K562 (cell line): ENCODE results near the gene RHCG. TPM values are rescaled to one million over a fixed set of nuclear protein-coding genes. Genes with fewer than 3 reads are reported as not detected.

Source experiments
- ATAC-seq: fragments of 200-7000 bp; cut with Tn5 transposase; 3 replicates; pipeline ENCODE4 v1.9.1; 2020; ENCODE audit warnings: moderate library complexity
- BruUV-seq: library from RNA; stranded (reverse); fragments of 400-500 nt; replicated peaks from 2 replicates; lab custom pipeline; 2021; lab: Mats Ljungman, UMichigan
- CTCF ChIA-PET: fragments of 300-600 bp; formaldehyde crosslinking; extraction: SDS; loops from one replicate; lab custom pipeline; 2021; ENCODE audit warnings: low intra/inter-chr PET ratio; lab: Yijun Ruan, JAX
- POLR2A ChIA-PET: fragments of 300-600, 350-650 bp; sonication (Branson Sonifier 250); formaldehyde crosslinking; extraction: SDS; loops from one replicate; lab custom pipeline; 2021; ENCODE audit warnings: antibody characterized with exemption, inconsistent platforms; lab: Yijun Ruan, JAX
- DNase-seq, 4 experiments: peaks; one replicate each; pipeline versions ENCODE4 v3.0.0 to v3.0.0-alpha.2; 2011 to 2018; ENCODE audit warnings: low spot score in 3 of 4, mixed read lengths in 3 of 4; ENCODE audit errors: extremely low read depth in 1 of 4
- FAIRE-seq: peaks from 2 replicates; lab custom pipeline; 2011; peaks lifted over from hg19 to GRCh38; lab: Jason Lieb, UNC
- H2AFZ ChIP-seq: 2 replicates; pipeline ENCODE4 v1.6.0; 2011; ENCODE audit warnings: low read depth, low read length, control low read depth, inconsistent platforms
- H3K27ac ChIP-seq: fragments of 200-600 bp; 3 replicates; pipeline ENCODE4 v1.8.0; 2011; ENCODE audit warnings: low read depth, mild to moderate bottlenecking, control low read depth, inconsistent platforms, low read length, moderate library complexity, mixed read lengths; ENCODE audit errors: extremely low read depth
- H3K27me3 ChIP-seq, 2 experiments: fragments of 300-600 bp in 1 of 2; 2 replicates in 1 of 2; 3 replicates in 1 of 2; pipeline versions ENCODE4 v1.6.0 to v1.8.0; 2011; ENCODE audit warnings: inconsistent platforms in 2 of 2, low read length in 2 of 2, mild to moderate bottlenecking in 1 of 2, mixed read lengths in 1 of 2, moderate library complexity in 1 of 2; ENCODE audit not compliant: control insufficient read depth in 2 of 2, insufficient read depth in 2 of 2
- H3K36me3 ChIP-seq: fragments of 300-600 bp; 3 replicates; pipeline ENCODE4 v1.8.0; 2011; ENCODE audit warnings: mild to moderate bottlenecking, low read length, inconsistent platforms; ENCODE audit not compliant: control insufficient read depth, insufficient read depth
- H3K4me1 ChIP-seq, 2 experiments: fragments of 200-600 bp in 1 of 2; replicated peaks in 1 of 2; 2 replicates in 1 of 2; 3 replicates in 1 of 2; pipeline versions ENCODE4 v1.5.1 to v1.8.0; 2011; ENCODE audit warnings: inconsistent platforms in 2 of 2, low read length in 2 of 2, mild to moderate bottlenecking in 1 of 2, mixed read lengths in 1 of 2, moderate library complexity in 1 of 2; ENCODE audit not compliant: control insufficient read depth in 2 of 2, insufficient read depth in 2 of 2
- H3K4me2 ChIP-seq: 2 replicates; pipeline ENCODE4 v1.6.1; 2011; ENCODE audit warnings: low read length, control low read depth, inconsistent platforms, mixed read lengths; ENCODE audit not compliant: insufficient read depth
- H3K4me3 ChIP-seq: fragments of 200-600 bp; sonication (generic), shearing (Covaris generic); 2 replicates; pipeline ENCODE4 v1.5.1; 2016; ENCODE audit warnings: control low read depth, inconsistent platforms
- H3K79me2 ChIP-seq: fragments of 200-600 bp; 3 replicates; pipeline ENCODE4 v1.8.0; 2011; ENCODE audit warnings: low read length, inconsistent platforms; ENCODE audit not compliant: control insufficient read depth, insufficient read depth
- H3K9ac ChIP-seq, 2 experiments: 2 replicates each; pipeline versions ENCODE4 v1.6.0 to v1.6.1; 2011; ENCODE audit warnings: low read depth in 2 of 2, low read length in 2 of 2, control low read depth in 1 of 2, inconsistent platforms in 1 of 2, mild to moderate bottlenecking in 1 of 2, mixed read lengths in 1 of 2; ENCODE audit not compliant: insufficient read depth in 1 of 2
- H3K9me1 ChIP-seq: one replicate; pipeline ENCODE4 v1.6.0; 2011; ENCODE audit warnings: inconsistent platforms, mild to moderate bottlenecking, low read length, moderate library complexity; ENCODE audit not compliant: control insufficient read depth, insufficient read depth
- H3K9me3 ChIP-seq: replicated peaks from 2 replicates; pipeline ENCODE4 v1.5.1; 2011; ENCODE audit warnings: low read depth, low read length, inconsistent platforms; ENCODE audit not compliant: control insufficient read depth, insufficient read depth
- H4K20me1 ChIP-seq: replicated peaks from 2 replicates; pipeline ENCODE4 v1.6.1; 2011; ENCODE audit warnings: low read length, inconsistent platforms, mixed read lengths; ENCODE audit not compliant: control insufficient read depth, insufficient read depth
- BHLHE40 ChIP-seq: IDR thresholded peaks from 2 replicates; pipeline ENCODE4 v1.6.1; 2011; ENCODE audit warnings: low read length, improper control_type of control experiment
- CCAR2 ChIP-seq: fragments of 200-400 bp; formaldehyde crosslinking; IDR thresholded peaks from 2 replicates; pipeline ENCODE4 v1.6.1; 2017; ENCODE audit warnings: mild to moderate bottlenecking, low read depth, low read length
- GATA2 ChIP-seq: sonication (generic); formaldehyde crosslinking; IDR thresholded peaks from 2 replicates; pipeline ENCODE4 v1.4.0; 2020; ENCODE audit warnings: mild to moderate bottlenecking, missing genetic modification reagents
- HDAC1 ChIP-seq, 2 experiments: fragments of 450-650 bp; IDR thresholded peaks; 2 replicates each; pipeline ENCODE4 v1.6.1; 2016 to 2017; ENCODE audit warnings: inconsistent platforms in 1 of 2, mild to moderate bottlenecking in 1 of 2, moderate library complexity in 1 of 2
- HMG20A ChIP-seq: fragments of 450-650 bp; formaldehyde crosslinking; conservative IDR thresholded peaks from 2 replicates; pipeline ENCODE4 v1.4.0; 2020; ENCODE audit warnings: mild to moderate bottlenecking, mixed read lengths
- SOX6 ChIP-seq: fragments of 450-650 bp; IDR thresholded peaks from 2 replicates; pipeline ENCODE4 v1.6.1; 2014; ENCODE audit warnings: mild to moderate bottlenecking
- STAT5B ChIP-seq: fragments of 250-450 bp; sonication (Bioruptor Pico); IDR thresholded peaks from 2 replicates; pipeline ENCODE4 v1.8.0; 2021; ENCODE audit warnings: mild to moderate bottlenecking, inconsistent platforms
- WGBS: fragments of 100-300 bp; shearing (Covaris generic); methylation state at CpG from one replicate; pipeline ENCODE4 v1.1.6; 2016; ENCODE audit warnings: low coverage, mixed read lengths; ENCODE audit not compliant: insufficient coverage; ENCODE audit errors: missing lambda C conversion rate; 5-methylcytosine and 5-hydroxymethylcytosine counted together
- in situ Hi-C: fragments of 300-500 bp; cut with MboI; formaldehyde crosslinking; loops from 4 replicates; pipeline ENCODE4 v1.15.0; 2018; ENCODE audit warnings: inconsistent platforms, mixed read lengths
- intact Hi-C: fragments of 100-400 bp; cut with micrococcal nuclease; formaldehyde crosslinking; loops from 2 replicates; pipeline ENCODE4 v1.14.2; 2022
- polyA plus RNA-seq, 8 experiments: library from polyadenylated mRNA; depleted of rRNA in 4 of 8; stranded (reverse) in 5 of 8; unstranded in 3 of 8; fragments of >200 nt; fragmentation: Nextera tagmentation in 2 of 8; fragmentation: Illumina TruSeq in 1 of 8; extraction: Ambion mirVana in 2 of 8; extraction: Trizol in 1 of 8; gene quantifications; 2 replicates each; pipeline versions ENCODE4 v1.2.1 to v1.2.3, GENCODE V29; 2011 to 2014; ENCODE audit warnings: inconsistent platforms in 1 of 8, missing spikeins in 1 of 8
- total RNA-seq, 7 experiments: library from RNA; depleted of rRNA in 6 of 7; stranded (reverse); fragments of >200 nt in 6 of 7; fragmentation: Illumina TruSeq in 2 of 7; extraction: Trizol in 2 of 7; gene quantifications; 2 replicates each; pipeline versions ENCODE4 v1.2.1 to v1.2.3, GENCODE V29; 2011 to 2021; ENCODE audit warnings: low replicate concordance in 1 of 7
- TF ChIP-seq, protein P1 (sequence below): fragments of 200-600 bp; sonication (generic); IDR thresholded peaks from one replicate; pipeline ENCODE4 v1.6.1; 2012; ENCODE audit warnings: mild to moderate bottlenecking, low read depth, low read length, inconsistent platforms

RHCG gene
- total and polyA plus RNA-seq, 9 of the 15 experiments (the other 6 are each of a cell fraction or from before 2014, with no cell fraction given), result not detected

DNA sequence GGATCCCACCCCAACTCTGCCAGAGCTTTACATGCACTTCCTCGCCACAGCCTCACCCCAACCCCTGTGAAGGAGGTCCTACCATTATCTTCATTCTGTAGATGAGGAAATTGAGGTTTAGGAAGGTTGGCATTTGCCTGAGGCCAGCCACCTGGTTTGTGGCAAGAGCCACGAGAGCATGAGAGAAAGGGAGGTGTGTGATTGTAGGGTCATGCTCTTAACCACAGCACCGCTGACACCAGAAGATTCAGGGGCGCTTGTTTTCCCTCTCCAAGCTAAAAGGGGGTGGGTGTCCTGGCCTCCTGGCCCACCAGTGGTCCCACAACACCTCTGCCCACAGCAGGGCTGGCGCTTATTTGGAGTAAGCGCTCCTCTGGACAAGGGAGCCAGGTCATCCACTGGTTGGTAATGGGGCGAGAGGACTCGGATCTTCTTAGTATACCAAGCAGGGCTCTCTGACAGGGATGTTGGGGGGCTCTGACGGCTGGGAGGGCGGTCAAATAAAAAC, 691 bp downstream of the RHCG start:
- Histone ChIP-seq H4K20me1 (peaks cover 3% of the 10 kb centered on the region; the same call in 1 of the 2 replicates), H3K4me1 (peaks cover 0 to 9% of the 10 kb centered on the region in 2 experiments; a peak in 2 of 5 replicates), H3K27ac (no peak overlapping the region), H3K27me3 (peaks cover 20 to 62% of the 10 kb centered on the region in 2 experiments), H3K9me3 (no peaks in the 10 kb centered on the region), H3K79me2 (no peaks in the 10 kb centered on the region), H3K36me3 (no peaks in the 10 kb centered on the region), H3K9ac (no peak overlapping the region), H3K9me1 (peaks cover 3% of the 10 kb centered on the region), H2AFZ (no peak overlapping the region), H3K4me2 (0 out of 2 replicates have a peak overlapping the region, but pooled peaks have one; percentile 53), H3K4me3 (no peak overlapping the region)
- ChIA-PET POLR2A (interaction anchor here (0.6 to 1.8 kb wide), 3 partner anchors 16 to 70 kb away, joined by 3 to 5 read pairs (median 3); no protein-coding TSS in a partner anchor), CTCF (interaction anchor here (0.7 to 2.3 kb wide), 2 partner anchors 61 to 179 kb away, joined by 3 to 7 read pairs; no protein-coding TSS in a partner anchor)
- BruUV-seq, result no TSS peak
- WGBS, result 3% methylated on average over 10 of the region's 10 CpGs
- FAIRE-seq, result no peak
- intact Hi-C loops (loop anchor here (1.0 kb wide), 1 partner anchor 61 kb away; no protein-coding TSS in a partner anchor), in situ Hi-C loops (no loop called here)
- no peak for DNase-seq
- ATAC-seq, result no peak
- TF ChIP-seq HDAC1 (IDR thresholded peaks at IDR 0.05) (no peak), HMG20A (CRISPR knock-in tag) (no peak), GATA2 (CRISPR knock-in tag) (no peak), SOX6 (no peak), CCAR2 (no peak), BHLHE40 (no peak), STAT5B (no peak)
- TF ChIP-seq, protein P1, sequence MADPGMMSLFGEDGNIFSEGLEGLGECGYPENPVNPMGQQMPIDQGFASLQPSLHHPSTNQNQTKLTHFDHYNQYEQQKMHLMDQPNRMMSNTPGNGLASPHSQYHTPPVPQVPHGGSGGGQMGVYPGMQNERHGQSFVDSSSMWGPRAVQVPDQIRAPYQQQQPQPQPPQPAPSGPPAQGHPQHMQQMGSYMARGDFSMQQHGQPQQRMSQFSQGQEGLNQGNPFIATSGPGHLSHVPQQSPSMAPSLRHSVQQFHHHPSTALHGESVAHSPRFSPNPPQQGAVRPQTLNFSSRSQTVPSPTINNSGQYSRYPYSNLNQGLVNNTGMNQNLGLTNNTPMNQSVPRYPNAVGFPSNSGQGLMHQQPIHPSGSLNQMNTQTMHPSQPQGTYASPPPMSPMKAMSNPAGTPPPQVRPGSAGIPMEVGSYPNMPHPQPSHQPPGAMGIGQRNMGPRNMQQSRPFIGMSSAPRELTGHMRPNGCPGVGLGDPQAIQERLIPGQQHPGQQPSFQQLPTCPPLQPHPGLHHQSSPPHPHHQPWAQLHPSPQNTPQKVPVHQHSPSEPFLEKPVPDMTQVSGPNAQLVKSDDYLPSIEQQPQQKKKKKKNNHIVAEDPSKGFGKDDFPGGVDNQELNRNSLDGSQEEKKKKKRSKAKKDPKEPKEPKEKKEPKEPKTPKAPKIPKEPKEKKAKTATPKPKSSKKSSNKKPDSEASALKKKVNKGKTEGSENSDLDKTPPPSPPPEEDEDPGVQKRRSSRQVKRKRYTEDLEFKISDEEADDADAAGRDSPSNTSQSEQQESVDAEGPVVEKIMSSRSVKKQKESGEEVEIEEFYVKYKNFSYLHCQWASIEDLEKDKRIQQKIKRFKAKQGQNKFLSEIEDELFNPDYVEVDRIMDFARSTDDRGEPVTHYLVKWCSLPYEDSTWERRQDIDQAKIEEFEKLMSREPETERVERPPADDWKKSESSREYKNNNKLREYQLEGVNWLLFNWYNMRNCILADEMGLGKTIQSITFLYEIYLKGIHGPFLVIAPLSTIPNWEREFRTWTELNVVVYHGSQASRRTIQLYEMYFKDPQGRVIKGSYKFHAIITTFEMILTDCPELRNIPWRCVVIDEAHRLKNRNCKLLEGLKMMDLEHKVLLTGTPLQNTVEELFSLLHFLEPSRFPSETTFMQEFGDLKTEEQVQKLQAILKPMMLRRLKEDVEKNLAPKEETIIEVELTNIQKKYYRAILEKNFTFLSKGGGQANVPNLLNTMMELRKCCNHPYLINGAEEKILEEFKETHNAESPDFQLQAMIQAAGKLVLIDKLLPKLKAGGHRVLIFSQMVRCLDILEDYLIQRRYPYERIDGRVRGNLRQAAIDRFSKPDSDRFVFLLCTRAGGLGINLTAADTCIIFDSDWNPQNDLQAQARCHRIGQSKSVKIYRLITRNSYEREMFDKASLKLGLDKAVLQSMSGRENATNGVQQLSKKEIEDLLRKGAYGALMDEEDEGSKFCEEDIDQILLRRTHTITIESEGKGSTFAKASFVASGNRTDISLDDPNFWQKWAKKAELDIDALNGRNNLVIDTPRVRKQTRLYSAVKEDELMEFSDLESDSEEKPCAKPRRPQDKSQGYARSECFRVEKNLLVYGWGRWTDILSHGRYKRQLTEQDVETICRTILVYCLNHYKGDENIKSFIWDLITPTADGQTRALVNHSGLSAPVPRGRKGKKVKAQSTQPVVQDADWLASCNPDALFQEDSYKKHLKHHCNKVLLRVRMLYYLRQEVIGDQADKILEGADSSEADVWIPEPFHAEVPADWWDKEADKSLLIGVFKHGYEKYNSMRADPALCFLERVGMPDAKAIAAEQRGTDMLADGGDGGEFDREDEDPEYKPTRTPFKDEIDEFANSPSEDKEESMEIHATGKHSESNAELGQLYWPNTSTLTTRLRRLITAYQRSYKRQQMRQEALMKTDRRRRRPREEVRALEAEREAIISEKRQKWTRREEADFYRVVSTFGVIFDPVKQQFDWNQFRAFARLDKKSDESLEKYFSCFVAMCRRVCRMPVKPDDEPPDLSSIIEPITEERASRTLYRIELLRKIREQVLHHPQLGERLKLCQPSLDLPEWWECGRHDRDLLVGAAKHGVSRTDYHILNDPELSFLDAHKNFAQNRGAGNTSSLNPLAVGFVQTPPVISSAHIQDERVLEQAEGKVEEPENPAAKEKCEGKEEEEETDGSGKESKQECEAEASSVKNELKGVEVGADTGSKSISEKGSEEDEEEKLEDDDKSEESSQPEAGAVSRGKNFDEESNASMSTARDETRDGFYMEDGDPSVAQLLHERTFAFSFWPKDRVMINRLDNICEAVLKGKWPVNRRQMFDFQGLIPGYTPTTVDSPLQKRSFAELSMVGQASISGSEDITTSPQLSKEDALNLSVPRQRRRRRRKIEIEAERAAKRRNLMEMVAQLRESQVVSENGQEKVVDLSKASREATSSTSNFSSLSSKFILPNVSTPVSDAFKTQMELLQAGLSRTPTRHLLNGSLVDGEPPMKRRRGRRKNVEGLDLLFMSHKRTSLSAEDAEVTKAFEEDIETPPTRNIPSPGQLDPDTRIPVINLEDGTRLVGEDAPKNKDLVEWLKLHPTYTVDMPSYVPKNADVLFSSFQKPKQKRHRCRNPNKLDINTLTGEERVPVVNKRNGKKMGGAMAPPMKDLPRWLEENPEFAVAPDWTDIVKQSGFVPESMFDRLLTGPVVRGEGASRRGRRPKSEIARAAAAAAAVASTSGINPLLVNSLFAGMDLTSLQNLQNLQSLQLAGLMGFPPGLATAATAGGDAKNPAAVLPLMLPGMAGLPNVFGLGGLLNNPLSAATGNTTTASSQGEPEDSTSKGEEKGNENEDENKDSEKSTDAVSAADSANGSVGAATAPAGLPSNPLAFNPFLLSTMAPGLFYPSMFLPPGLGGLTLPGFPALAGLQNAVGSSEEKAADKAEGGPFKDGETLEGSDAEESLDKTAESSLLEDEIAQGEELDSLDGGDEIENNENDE, result no peak
